ENCODE data around the gene N4BP3. TPM values are rescaled to one million over a fixed set of nuclear protein-coding genes. Genes with fewer than 3 reads are reported as not detected.
A peak's percentile ranks its signal among the peaks of the same experiment; 100 is the strongest.

The N4BP3 gene
- total RNA-seq, 2 experiments from 2014 or later, result 1.4 to 1.6 TPM

DNA sequence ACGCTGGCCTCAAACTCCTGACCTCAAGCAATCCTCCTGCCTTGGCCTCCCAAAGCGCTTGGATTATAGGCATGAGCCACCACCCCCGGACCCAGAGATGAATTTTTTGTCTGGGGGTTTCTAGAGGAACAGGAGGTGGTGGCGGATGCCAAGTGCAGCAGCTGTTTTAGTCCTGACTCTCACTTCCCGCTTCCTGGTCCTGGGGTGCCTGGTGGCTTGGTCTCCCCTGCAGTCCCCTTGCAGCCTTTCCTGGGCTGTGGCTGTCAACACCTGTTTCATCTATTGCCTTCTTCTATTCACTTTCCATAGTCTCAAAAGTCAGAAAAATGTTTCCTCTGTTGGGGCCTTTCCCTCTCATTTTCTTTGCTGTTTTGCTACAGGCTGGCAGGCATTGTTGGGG is 46.8 kb downstream of the N4BP3 start:
- no peak overlapping the region for H3K27ac Mint-ChIP-seq
- H3K9me3 Mint-ChIP-seq, result no peaks in the 10 kb centered on the region
- intact Hi-C loops (cut with micrococcal nuclease), result loop anchor here (10.0 kb wide), 1 partner anchor 175 kb away; no protein-coding TSS in a partner anchor
- no peak overlapping the region for H3K4me3 Mint-ChIP-seq
- H3K27me3 Mint-ChIP-seq (ENCODE audit: low read depth), result peaks cover 9% of the 10 kb centered on the region
- H3K4me1 Mint-ChIP-seq (ENCODE audit: low read depth), result peaks cover 2% of the 10 kb centered on the region
- CTCF ChIA-PET, result interaction anchor here (2.0 kb wide), 1 partner anchor 84 kb away, joined by 9 read pairs; no protein-coding TSS in a partner anchor
- DNase-seq, result no peak
- no peaks in the 10 kb centered on the region for H3K36me3 Mint-ChIP-seq (ENCODE audit: low read depth)

DNA sequence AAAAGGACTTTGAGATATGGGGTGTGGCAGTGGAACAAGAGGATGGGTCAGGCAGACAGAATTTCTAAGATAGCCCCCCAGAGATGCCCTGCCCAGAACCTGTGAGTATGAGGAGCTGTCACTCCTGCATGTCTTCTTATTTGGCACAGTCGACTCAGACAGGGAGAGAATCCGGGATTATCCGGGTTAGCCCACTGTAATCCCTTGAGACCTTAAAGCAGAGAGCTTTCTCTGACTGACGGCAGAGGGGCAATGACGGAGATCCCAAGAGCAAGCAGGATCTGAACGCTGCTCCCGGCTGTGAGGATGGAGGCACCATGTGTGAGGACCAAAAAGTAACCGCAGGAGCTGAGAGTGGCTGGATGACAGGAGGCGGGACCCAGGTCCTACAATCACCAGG is 49.1 kb downstream of the N4BP3 start:
- H3K4me3 Mint-ChIP-seq, result no peak overlapping the region
- no peaks in the 10 kb centered on the region for H3K9me3 Mint-ChIP-seq
- H3K27me3 Mint-ChIP-seq (ENCODE audit: low read depth), result peaks cover 11% of the 10 kb centered on the region
- H3K27ac Mint-ChIP-seq, result no peak overlapping the region
- DNase-seq, result no peak
- H3K4me1 Mint-ChIP-seq (ENCODE audit: low read depth), result peaks cover 2% of the 10 kb centered on the region
- no peaks in the 10 kb centered on the region for H3K36me3 Mint-ChIP-seq (ENCODE audit: low read depth)
- CTCF ChIA-PET, result interaction anchor here (0.6 to 3.3 kb wide), 6 partner anchors 9 to 1966 kb away, joined by 3 to 51 read pairs (median 4); partner anchors contain the start of gene NHP2
- intact Hi-C loops (cut with micrococcal nuclease), result loop anchor here (10.0 kb wide), 1 partner anchor 178 kb away; no protein-coding TSS in a partner anchor

DNA sequence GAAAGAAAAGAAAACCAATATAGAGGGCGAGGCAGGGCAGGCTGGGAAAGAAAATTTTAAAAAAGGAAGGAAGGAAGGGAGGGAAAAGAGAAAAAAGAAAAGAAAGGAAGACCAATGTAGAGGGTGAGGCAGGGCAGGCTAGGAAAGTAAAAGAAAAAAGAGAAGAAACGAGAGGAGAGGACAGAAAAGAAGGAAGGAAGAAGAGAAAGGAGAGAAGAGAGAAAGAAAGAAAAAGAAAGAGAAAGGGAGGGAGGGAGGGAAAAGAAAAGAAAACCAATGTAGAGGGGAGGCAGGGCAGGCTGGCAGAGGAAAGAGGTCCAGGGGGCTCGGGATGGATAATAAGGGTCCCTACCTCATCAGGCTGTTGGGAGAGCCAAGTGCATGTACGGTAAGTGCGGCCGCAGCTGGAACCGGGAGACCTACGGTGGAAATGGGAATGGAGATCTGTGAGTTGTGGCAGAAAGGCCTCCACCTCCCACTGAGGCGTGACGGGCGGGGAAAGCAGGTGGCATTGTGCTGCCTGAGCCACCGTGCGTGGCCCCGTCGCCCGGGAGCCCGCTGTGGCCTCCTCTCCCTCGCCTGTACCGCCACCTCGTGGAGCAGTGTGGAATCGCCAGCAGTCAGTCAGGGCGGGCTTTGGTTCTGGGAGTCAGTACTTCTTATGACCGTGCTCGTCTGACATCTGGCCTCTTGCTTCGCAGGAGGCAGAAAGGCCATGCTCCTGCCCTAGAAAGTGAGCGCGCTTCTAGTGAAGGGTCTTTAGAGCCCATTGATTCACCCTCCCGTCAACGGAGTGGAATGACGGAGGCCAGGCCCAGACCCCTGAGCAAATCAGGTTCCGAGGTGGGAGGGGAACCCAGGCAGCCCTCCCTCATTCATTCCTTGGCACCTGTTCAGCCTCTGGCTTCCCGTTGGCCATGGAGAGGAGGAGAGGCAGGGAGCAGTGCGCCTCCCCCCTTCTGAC is 50.7 kb downstream of the N4BP3 start:
- CTCF ChIA-PET, result interaction anchor here (0.5 to 3.3 kb wide), 6 partner anchors 25 to 616 kb away, joined by 3 to 51 read pairs (median 3); no protein-coding TSS in a partner anchor
- no peak overlapping the region for H3K27ac Mint-ChIP-seq

GRCh38 chr5:178165581-178165980 is 52.2 kb downstream of the N4BP3 start:
- no peak for DNase-seq
- no peaks in the 10 kb centered on the region for H3K9me3 Mint-ChIP-seq
- CTCF ChIA-PET, result interaction anchor here (0.9 to 1.4 kb wide), 2 partner anchors 88 to 91 kb away, joined by 3 to 10 read pairs; no protein-coding TSS in a partner anchor
- H3K27me3 Mint-ChIP-seq (ENCODE audit: low read depth), result peaks cover 11% of the 10 kb centered on the region
- intact Hi-C loops (cut with micrococcal nuclease), result loop anchor here (2.0 to 10.0 kb wide), 2 partner anchors 45 to 181 kb away; no protein-coding TSS in a partner anchor
- peaks cover 2% of the 10 kb centered on the region for H3K4me1 Mint-ChIP-seq (ENCODE audit: low read depth)
- no peak overlapping the region for H3K4me3 Mint-ChIP-seq
- no peak overlapping the region for H3K27ac Mint-ChIP-seq
- H3K36me3 Mint-ChIP-seq (ENCODE audit: low read depth), result no peaks in the 10 kb centered on the region

More for the DNA sequence above, 50.7 kb downstream of the N4BP3 start:
- peaks cover 11% of the 10 kb centered on the region for H3K27me3 Mint-ChIP-seq (ENCODE audit: low read depth)
- H3K4me1 Mint-ChIP-seq (ENCODE audit: low read depth), result peaks cover 2% of the 10 kb centered on the region
- no peaks in the 10 kb centered on the region for H3K9me3 Mint-ChIP-seq
- intact Hi-C loops (cut with micrococcal nuclease), result loop anchor here (1.0 to 10.0 kb wide), 3 partner anchors 43 to 179 kb away; no protein-coding TSS in a partner anchor
- DNase-seq, result peak; percentile 95
- peak overlapping the region; percentile 38 for H3K4me3 Mint-ChIP-seq
- no peaks in the 10 kb centered on the region for H3K36me3 Mint-ChIP-seq (ENCODE audit: low read depth)

- no peak overlapping the region for H3K27ac Mint-ChIP-seq
- intact Hi-C loops (cut with micrococcal nuclease), result no loop called here
- no peak overlapping the region for H3K4me3 Mint-ChIP-seq
- no peak for DNase-seq
- no peaks in the 10 kb centered on the region for H3K27me3 Mint-ChIP-seq (ENCODE audit: low read depth)
- CTCF ChIA-PET, result interaction anchor here (5.2 kb wide), 1 partner anchor 95 kb away, joined by 32 read pairs; no protein-coding TSS in a partner anchor
- H3K9me3 Mint-ChIP-seq, result no peaks in the 10 kb centered on the region
- no peaks in the 10 kb centered on the region for H3K36me3 Mint-ChIP-seq (ENCODE audit: low read depth)
- no peaks in the 10 kb centered on the region for H3K4me1 Mint-ChIP-seq (ENCODE audit: low read depth)
Observed at GRCh38 chr5:178170455-178170854, 57.1 kb downstream of the N4BP3 start.

- intact Hi-C loops (cut with micrococcal nuclease), result no loop called here
- no peaks in the 10 kb centered on the region for H3K9me3 Mint-ChIP-seq
- CTCF ChIA-PET, result no interaction called here
- no peak overlapping the region for H3K27ac Mint-ChIP-seq
- no peak for DNase-seq
- H3K4me3 Mint-ChIP-seq, result no peak overlapping the region
- no peaks in the 10 kb centered on the region for H3K27me3 Mint-ChIP-seq (ENCODE audit: low read depth)
- no peaks in the 10 kb centered on the region for H3K36me3 Mint-ChIP-seq (ENCODE audit: low read depth)
- no peaks in the 10 kb centered on the region for H3K4me1 Mint-ChIP-seq (ENCODE audit: low read depth)
Observed at GRCh38 chr5:178174456-178174855, 61.1 kb downstream of the N4BP3 start.

Other genes with a start within 250 kb of the N4BP3 start
- not detected for gene PROP1, start 117.3 kb upstream of the N4BP3 start, total RNA-seq
- 10 to 100 TPM; 26.0 to 26.7 TPM for gene RMND5B, start 17.5 kb downstream of the N4BP3 start, total RNA-seq
- 100 to 1,000 TPM; 289 to 298 TPM for gene NHP2, start 40.4 kb downstream of the N4BP3 start, total RNA-seq
- not detected for gene GMCL2, start 73.8 kb downstream of the N4BP3 start, total RNA-seq
- 100 to 1,000 TPM; 251 to 262 TPM for gene HNRNPAB, start 91.0 kb downstream of the N4BP3 start, total RNA-seq
- 10 to 100 TPM; 50.9 to 51.2 TPM for gene PHYKPL, start 119.3 kb downstream of the N4BP3 start, total RNA-seq